ENCODE data around the gene ZNF426.
"Not testable (repeated sequence)": the region's sequence is repeated elsewhere in the genome, so short reads cannot be mapped to it uniquely, and the experiment has no call there.

Gene ZNF426
- 10.0 to 39.5 (median 24.5) reads per million in 18 experiments for total RNA-seq

DNA sequence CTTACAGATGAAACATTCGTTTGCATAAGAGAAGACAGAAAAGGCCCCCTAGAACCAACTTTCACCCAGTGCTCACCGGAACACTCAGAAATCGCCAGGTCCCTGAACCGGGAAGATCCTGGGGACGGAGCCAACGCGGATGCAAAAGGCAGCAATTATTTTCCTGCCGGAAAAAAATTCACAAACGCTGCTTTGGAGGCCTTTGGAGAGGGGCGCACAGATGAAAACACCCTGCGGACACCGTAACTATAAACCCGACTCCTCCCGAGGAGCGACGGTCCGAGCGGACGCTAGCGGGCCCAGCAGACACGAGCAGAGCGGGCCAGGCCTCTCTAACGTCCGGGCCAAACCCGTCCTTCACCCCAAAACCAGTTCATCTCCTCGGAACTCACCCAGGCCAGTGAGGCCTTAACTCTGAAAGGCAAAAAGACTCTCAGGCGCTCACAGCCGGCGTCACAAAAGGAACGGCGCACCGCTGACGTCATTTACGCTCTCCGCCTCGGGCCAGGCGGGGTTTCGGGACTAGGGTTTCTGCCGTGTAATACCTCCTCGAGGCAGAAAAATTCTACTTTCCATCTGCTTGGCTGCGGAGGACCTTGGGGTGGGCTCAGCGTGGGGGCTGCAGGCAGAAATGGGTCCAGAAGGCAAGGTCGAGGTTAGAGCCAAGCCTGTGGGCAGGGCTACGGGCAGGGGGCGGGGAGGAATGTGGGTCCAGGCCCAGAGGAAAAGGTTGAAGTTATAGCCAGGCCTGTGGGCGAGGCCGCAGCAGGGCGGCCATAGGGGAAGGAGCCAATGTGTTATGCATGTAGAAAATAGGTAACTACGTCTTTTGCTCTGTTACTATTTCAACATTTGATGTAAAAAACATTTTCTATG lies at the start of gene ZNF426:
ZNF426 (minus strand) TSS at position 463 of the 876 bp plus-strand sequence. CDS start 2,413 bp downstream, outside the sequence.
- peak; percentile 90 for DNase-seq

DNA sequence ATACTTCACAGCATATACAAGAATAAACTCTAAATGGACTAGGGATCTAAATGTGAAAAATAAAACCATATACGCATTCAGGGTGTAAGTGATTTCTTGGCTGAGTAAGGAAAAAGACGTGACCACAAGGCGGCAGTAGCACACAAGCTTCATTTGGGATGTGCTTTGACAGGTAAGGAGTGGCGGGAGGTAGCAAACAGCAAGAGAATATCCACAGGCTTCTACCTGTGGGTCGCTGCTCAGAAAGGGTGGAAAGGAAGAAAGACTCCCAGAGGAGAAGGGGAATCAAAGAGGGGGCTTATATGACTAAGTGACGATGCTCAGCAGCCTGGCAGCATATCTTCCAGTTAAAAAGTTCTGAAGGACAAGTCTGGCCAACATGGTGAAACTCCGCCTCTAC lies 48.3 kb upstream of the ZNF426 start:
- DNase-seq = peak; percentile 66

DNA sequence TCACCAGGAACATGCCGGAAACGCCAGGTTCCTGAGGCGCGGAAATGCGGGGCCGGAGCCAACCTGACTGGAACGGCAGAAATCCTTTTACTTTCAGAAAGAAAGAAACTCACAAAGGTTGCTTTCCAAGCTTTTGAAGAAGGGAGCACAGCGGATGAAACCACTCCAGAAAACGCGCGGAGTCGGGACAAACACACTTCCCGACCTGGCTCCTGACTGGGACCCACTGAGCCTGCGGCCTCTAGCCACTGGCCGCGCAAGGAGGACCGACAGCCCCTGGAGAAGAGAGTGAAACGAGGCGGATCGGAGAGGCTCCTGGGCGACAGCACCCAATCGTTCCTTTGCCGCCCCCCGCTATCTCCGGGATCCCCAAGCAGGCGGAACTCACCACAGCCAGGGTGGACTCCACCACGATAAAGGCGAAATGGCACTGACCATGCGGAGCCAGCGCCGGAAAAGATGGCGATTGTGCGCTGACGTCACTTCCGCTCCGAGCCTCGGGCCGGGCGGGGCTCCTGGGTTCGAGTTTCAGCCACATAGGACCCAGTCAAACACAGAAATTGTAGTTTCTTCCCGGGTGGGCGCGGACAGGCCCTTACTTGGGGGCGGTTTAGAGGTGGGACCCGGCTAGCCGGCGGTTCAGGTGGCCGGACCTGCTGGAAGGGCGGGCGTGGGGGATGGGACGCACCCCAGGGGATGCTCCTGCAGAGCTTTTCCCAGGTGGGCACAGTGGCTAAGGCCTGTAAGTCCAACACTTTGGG lies 45.8 kb upstream of the ZNF426 start, which contains the start of gene ZNF121:
ZNF121 (minus strand) TSS at position 432 of the 761 bp plus-strand sequence. CDS start 16,407 bp downstream, outside the sequence.
- DNase-seq = peak; percentile 84 to 85

DNA sequence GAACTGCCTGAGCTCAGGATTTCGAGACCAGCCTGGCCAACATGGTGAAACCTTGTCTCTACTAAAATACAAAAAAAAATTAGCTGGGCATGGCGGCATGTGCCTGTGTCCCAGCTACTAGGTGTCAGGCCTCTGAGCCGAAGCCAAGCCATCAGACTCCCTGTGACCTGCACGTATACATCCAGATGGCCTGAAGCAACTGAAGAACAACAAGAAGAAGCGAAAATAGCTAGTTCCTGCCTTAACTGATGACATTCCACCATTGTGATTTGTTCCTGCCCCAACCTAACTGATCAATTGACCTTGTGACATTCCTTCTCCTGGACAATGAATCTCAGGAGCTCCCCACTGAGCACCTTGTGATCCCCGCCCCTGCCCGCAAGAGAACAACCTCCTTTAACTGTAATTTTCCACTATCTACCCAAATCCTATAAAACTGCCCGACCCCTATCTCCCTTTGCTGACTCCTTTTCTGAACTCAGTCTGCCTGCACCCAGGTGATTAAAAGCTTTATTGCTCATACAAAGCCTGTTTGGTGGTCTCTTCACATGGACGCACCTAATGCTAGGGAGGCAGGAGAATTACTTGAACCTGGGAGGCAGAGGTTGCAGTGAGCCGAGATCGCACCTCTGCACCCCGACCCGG lies 43.8 kb upstream of the ZNF426 start:
- DNase-seq = not testable (repeated sequence)

- DNase-seq = no peak
Measured at GRCh38 chr19:9580728-9581127, 42.3 kb upstream of the ZNF426 start.

DNA sequence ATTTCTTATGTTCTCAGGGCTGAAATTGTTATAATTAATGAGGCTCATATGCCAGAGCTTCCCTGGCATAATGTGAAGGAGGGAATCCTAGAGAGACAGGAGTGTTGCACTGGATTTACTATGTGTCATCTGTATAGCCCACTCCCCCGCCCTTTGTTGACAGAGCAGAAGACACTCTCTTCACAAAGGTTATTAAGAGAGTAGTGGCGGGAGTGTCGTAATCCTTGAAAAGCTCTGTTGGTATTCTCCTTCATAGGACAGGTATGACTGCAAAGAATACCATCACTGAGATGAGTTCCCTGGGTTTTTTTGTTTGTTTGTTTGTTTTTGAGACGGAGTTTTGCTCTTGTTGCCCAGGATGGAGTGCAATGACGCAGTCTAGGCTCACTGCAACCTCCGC lies 31.8 kb upstream of the ZNF426 start:
- DNase-seq = no peak

- DNase-seq = no peak
Measured at GRCh38 chr19:9566729-9567128, 28.3 kb upstream of the ZNF426 start.

- no peak for DNase-seq
Measured at GRCh38 chr19:9565900-9566705, 27.7 kb upstream of the ZNF426 start.

GRCh38 chr19:9552536-9553274 lies 14.3 kb upstream of the ZNF426 start:
- DNase-seq = no peak

- DNase-seq = no peak
Measured at GRCh38 chr19:9547870-9548269, 9.4 kb upstream of the ZNF426 start.

- DNase-seq = not testable (repeated sequence)
Measured at GRCh38 chr19:9541281-9541680, 2.8 kb upstream of the ZNF426 start.

GRCh38 chr19:9539921-9540320 lies 1.5 kb upstream of the ZNF426 start:
- not testable (repeated sequence) for DNase-seq

- DNase-seq = not testable (repeated sequence)
Measured at GRCh38 chr19:9539201-9539600, 756 bp upstream of the ZNF426 start.

DNA sequence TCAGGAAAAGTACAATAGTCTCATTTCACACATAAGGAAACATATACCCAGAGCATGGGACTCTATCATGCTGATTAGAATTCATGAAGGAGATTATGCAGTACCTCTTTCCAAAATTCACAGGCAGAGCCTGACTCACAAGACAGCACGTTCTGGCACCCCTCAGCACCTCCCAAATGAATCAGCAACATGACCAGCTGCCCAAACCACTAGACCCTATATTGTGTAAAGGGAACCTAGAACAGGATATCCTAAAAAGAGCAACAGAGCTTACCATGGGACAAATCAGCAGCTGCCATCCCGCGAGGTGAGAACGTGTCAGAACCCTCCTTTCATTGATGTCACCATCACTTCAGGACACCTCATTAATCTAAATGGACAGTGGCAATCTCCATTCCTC lies 2.5 kb downstream of the ZNF426 start:
- no peak for DNase-seq

DNA sequence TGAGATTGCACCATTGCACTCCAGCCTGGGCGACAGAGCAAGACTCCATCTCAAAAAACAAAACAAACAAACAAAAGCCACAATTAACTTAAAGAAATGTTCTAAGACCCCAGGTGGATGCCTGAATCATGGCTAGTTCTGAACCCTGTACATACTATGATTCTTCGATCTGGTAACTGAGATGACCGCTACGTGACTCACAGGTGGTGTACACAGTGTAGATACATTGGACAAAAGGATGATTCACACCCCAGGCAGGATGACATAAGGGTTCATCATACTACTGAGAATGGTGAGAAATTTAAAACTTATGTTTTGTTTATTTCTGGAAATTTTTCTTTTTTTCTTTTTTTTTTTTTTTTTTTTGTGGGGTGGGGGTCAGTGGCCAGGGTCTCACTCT lies 6.5 kb downstream of the ZNF426 start:
- DNase-seq = no peak

DNA sequence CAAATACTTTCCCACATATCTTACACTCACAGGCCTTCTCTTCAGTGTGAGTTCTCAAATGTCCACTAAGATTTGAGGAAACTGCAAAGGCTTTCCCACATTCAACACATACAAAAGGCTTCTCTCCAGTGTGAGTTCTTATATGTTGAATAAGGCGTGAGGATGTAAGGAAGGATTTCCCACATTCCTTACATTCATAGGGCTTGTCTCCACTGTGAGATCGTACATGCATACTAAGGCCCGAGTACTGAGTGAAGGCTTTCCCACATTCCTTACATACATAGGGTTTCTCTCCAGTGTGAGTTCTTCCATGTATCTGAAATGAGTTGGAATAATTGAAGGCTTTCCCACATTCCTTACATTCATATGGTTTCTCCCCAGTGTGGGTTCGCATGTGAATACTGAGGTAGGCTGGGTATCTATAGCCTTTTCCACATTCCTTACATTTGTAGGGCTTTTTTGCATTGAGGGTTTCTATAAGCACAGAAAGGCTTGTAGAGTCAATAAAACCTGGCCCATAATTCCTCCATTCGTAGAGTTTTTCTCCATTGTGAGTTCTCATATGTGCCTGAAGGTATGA lies 9.6 kb downstream of the ZNF426 start:
- DNase-seq = peak in 1 of 2 donors; percentile 5

GRCh38 chr19:9523885-9524474 lies 14.5 kb downstream of the ZNF426 start:
- no peak for DNase-seq

DNA sequence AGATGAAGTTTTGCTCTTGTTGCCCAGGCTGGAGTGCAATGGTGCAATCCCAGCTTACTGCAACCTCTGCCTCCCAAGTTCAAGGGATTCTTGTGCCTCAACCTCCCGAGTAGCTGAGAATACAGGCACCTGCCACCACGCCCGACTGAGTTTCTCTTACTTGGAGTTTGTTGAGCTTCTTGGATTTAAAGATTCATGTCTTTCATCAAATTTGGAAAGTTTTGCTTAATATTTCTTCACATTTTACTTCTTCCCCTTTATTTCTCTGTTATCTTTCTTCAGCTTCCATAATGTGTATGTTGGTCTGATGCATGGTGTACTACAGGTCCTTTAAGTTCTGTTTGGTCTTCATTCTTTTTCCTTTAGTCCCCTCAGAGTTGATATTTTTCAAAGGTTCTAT lies 31.2 kb downstream of the ZNF426 start:
- DNase-seq = no peak

- DNase-seq = no peak
Measured at GRCh38 chr19:9500796-9501195, 37.6 kb downstream of the ZNF426 start.

DNA sequence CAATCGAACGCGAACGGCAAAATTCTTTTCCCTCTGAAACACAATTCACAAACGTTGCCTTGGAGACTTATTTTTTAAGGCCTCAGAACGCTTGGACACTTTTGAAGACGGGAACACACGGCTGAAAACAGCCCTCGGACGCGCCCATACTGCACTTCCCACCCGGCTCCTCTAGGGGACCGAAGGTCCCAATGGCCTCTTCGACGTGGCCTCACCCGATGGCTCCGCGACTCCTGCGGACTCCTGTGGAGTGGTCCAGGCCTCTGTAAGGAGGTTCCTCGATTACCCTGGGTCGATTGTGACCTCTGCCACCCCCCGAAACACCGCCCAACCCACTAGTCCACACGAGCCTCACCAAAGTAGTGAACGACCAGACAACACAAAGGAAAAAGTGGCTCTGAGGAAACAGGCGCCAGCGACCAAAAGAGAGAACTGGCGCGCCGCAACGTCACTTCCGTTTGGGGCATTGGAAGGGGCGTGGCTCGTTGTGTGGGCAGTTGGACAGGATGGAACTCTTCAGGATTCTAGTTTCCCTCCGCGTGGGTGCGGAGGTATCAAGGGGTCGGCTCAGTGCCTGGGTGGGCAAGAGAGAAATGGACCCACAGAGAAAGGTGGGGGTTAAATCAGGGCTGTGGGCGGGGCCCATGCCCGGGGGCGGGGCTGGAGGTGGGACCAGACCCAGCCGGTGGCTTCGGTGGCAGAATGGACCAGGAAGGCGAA lies 40.1 kb downstream of the ZNF426 start, which contains the start of gene ZNF560:
ZNF560 (minus strand) TSS at position 434 of the 720 bp plus-strand sequence. CDS start 23,303 bp downstream, outside the sequence.
- DNase-seq = peak in 1 of 2 donors; percentile 0
